GM21737 (cell line): ENCODE measurements around the gene C1orf159.
"Not testable (repeated sequence)": the region's sequence is repeated elsewhere in the genome, so short reads cannot be mapped to it uniquely, and the experiment has no call there.

Experiments
- ATAC-seq: cut with Tn5 transposase; IDR thresholded peaks from one replicate; pipeline ENCODE4 v1.9.1; 2021; ENCODE audit warnings: mild to moderate bottlenecking, moderate library complexity; ENCODE audit not compliant: unreplicated experiment

Gene C1orf159

GRCh38 chr1:1115786-1116700, at the start of gene C1orf159:
TSS of gene C1orf159 (minus strand) at chr1:1116089. CDS start at chr1:1091543, 24,546 bp downstream.
- peak; percentile 90 for ATAC-seq

GRCh38 chr1:1165485-1165884, 49.6 kb upstream of the C1orf159 start:
- no peak for ATAC-seq

GRCh38 chr1:1164701-1165451, 49.0 kb upstream of the C1orf159 start:
- ATAC-seq, result no peak

DNA sequence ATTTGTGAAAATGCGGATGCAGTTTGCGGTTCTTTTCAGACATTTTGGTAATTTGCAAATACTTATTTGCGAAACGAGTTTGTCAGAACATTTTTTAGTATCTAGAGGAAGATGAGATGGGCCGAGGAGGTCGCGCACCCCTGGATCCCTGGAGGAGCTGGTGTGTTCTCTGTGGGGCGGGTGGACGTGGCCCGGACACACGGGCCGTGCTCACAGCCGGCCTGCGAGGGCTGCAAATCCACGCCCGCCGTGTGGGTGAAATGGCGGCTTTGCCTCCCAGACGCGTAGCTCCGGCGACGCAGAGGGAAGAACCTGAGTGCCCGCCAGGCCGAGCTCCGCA, 48.4 kb upstream of the C1orf159 start:
- ATAC-seq, result no peak

- ATAC-seq, result no peak
These were observed 47.7 kb upstream of the C1orf159 start for GRCh38 chr1:1163538-1164070.

DNA sequence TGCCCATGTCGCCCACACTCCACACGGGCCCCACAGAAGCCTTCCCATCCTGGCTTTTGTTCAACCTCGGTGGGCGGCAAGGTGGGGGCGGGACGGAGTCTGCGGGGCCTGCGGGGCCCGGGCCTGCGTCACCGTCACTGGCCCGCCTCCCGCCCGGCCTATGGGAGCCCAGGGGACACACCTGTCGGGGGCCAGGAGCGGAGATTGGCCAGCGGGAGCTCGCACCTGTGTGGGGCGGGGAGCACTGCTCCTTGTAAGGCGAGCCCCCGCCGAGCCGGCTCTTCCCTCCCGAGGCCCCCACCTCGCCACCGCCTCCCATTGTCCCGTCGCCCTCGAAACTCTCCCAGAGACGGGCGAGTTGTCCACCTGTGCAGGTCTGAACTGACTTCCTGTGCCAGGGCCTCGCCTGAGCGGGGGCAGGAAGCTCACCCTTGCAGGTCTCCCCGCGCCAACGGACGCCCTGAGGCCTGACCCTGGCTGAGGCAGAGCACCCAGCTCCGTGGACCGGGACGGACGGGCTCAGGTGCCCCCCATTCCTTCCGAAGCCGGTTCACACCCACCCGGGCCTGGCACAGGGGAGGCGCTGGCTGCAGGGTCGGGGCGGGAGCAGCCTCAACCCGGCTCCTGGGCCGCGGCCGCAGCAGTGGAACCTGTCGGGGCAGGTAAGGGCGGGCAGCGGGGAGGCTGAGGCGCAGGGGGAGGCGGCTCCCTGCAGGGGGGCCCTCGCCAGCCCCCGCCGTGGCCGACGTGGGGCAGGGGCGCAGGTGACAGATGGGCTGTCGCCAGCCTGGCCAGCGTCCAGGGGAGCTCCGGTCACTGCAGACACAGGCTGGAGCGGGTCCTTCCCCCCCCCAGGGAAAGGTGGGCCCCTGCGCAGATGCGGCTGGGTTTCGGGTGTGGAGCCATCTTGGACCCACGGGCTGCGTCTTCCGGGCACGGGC, 47.0 kb upstream of the C1orf159 start:
- no peak for ATAC-seq

DNA sequence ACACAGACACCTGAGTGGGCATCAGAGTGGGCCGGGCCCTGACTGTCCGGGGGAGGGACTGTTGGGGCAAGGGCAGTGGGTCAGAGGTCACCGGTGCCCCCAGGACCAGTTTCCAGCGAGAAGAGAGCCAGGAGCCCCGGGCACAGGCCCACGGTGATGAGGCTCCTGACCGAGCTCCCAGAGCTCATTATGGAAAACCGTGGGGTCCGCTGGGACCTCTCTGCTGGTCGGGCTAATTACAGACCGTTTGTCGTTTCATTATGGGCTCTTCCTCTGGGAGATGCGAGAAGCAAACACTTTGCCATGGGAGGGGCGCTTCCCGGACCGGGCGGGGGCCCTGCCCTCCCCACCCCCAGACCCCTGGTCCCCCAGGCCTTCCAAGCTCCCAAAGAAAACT, 45.8 kb upstream of the C1orf159 start:
- ATAC-seq, result no peak

DNA sequence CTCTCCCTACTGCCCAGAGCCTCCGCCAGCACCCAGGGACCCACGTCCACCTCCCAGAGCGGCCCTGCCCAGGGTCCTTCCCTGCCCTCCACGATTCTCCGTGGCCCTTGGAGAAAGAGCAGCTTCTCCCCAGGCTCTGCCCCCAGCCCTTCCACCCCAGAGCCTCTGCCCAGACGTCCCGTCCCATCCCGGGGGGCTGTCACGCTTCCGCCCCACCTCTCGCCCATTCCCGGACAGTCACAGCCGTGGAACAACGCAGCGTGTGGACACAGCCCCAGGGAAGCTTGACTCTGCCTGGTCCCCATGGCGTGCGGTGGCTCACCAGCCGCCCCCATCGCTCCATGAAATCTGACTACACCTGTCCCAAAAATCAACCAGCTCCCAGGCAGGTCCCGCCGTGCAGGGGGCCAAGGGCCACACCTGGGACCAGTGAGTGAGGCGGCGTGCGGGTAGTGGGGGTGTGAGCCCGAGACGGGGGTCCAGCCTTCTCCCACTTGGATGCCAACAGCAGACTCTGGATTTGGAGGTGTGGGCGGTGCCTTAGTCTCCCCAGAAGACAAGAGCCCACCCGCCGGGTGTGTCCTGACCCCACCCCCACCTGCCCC, 45.3 kb upstream of the C1orf159 start:
- ATAC-seq, result no peak

GRCh38 chr1:1160281-1160930, 44.5 kb upstream of the C1orf159 start:
- ATAC-seq, result no peak

DNA sequence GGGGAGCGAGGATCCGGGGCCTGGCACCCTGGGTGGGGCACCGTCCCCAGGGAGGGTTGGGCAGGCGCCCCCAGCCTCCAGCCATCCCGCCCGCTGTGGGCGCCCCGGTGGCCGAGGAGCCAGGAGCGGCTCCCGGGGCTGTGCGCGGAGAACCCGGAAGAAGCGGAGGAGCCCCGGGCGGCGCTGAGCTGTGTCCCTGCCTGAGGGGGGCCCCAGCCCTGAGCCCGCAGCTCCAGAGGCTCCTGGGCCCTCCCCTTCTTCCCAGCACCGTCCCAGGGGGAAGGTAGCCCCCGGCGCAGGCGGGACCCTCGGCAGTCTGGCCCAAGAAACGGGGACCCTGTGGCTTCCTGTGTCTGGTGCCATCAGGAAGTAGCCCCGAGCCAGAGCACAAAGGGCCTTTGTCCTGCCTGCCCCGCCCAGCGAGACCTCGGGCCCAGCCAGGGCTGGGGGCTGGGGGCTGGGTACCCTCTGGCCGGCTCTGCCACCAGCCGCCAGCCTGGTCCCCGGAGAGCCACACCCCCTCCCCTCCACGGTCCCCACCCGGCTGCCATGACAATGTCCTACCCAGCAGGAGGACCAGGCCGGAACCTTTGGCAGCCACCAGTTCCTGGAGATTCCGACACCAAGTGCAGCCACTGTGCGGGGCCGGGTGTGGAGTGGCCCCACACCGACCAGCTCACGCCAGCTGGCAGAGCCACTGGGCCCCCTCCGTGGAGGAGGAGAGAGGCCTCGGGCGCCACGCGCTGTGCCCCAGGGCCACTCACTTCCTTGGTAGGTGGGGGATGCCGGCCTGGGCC, 42.2 kb upstream of the C1orf159 start:
- ATAC-seq, result no peak

GRCh38 chr1:1157426-1157913, 41.6 kb upstream of the C1orf159 start:
- ATAC-seq, result no peak

DNA sequence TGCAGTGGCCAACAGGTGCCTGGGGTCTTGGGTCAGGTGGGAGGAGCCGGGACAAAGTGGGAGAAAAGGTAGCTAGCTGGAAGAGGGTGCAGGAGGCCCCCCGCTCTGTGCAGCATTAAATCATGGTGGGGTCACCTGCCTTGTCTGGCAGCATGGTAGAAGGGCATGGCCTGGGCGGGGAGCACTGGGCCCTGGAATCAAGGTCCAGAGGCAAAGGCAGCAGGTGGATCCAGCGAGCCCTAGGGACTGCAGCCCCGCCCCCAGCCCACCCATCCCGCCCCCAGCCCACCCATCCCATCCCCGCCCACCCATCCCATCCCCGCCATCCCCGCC, 41.1 kb upstream of the C1orf159 start:
- ATAC-seq, result no peak

GRCh38 chr1:1156140-1157032, 40.5 kb upstream of the C1orf159 start:
- ATAC-seq, result no peak

DNA sequence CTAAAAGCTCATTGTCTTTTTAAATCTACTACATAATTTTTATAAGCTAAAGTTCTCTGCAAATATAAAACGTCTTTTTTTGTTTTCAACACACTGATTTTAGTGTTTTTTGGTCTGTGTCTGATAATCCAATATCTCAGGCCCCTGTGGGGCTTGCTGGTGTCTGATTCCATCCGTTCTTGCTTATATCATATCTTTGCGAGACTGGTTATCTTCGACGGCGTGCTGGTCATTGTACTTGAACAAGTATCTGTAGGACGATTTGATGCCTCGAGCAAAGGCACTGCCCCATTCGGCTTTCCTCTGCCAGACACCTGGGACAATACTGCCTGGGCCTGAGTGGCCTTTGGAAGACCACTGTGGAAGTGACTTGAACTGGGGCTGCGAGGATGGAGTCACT, 39.4 kb upstream of the C1orf159 start:
- no peak for ATAC-seq

- no peak for ATAC-seq
These were observed 38.0 kb upstream of the C1orf159 start for GRCh38 chr1:1153874-1154273.

DNA sequence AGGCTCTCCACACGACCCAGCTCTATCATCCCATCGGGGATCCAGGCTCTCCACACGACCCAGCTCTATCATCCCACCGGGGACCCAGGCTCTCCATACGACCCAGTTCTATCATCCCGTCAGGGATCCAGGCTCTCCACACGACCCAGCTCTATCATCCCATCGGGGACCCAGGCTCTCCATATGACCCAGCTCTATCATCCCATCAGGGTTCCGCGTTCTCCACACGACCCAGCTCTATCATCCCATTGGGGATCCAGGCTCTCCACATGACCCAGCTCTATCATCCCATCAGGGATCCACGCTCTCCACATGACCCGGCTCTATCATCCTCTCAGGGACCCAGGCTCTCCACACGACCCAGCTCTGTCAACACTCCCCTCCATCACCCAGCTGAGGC, 37.3 kb upstream of the C1orf159 start:
- not testable (repeated sequence) for ATAC-seq

- not testable (repeated sequence) for ATAC-seq
These were observed 36.5 kb upstream of the C1orf159 start for GRCh38 chr1:1152431-1152830.

DNA sequence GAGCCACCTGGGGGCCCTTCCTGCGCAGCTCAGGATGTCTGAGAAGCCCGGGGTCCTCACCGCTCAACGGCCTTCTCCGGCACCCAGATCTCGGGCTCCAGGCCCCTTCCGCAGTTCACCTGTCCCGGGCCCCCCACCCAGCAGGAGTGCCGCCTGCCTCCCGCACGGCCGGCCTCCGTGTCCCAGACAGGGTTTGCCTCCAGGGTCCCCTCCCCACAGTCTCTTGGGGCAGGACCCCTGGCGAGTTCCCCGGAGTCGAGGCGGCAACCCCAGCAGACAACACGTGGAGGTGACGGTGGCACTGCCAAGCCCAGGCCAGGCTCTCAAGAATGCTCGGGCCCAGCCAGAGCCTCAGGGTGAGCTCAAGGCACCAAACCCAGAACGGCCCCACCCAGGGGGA, 35.4 kb upstream of the C1orf159 start:
- no peak for ATAC-seq
